ENCODE results near the gene TRIM37.

DNA sequence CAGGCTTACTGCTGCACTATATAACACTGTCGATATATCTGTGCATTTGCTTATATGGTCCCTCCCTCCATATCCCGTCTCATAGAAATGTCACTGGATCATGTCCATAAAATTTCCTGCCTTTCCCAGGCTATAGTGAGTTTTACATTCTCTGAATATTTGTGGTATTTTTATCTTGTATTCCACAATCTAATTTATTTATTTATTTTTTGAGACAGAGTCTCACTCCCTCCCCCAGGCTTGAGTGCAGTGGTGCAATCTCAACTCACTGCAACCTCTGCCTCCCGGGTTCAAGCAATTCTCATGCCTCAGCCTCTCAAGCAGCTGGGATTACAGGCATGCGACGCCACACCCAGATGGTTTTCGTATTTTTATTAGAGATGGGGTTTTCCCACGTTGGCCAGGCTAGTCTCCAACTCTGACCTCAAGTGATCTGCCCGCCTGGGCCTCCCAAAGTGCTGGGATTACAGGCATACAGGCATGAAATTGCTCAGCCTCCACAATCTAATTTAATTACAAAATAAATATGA is 12.9 kb downstream of the TRIM37 start:
- TF ChIP-seq EZH2 (IDR thresholded peaks at IDR 0.05; ENCODE audit: low read length), result no peak
- TF ChIP-seq, protein P1, sequence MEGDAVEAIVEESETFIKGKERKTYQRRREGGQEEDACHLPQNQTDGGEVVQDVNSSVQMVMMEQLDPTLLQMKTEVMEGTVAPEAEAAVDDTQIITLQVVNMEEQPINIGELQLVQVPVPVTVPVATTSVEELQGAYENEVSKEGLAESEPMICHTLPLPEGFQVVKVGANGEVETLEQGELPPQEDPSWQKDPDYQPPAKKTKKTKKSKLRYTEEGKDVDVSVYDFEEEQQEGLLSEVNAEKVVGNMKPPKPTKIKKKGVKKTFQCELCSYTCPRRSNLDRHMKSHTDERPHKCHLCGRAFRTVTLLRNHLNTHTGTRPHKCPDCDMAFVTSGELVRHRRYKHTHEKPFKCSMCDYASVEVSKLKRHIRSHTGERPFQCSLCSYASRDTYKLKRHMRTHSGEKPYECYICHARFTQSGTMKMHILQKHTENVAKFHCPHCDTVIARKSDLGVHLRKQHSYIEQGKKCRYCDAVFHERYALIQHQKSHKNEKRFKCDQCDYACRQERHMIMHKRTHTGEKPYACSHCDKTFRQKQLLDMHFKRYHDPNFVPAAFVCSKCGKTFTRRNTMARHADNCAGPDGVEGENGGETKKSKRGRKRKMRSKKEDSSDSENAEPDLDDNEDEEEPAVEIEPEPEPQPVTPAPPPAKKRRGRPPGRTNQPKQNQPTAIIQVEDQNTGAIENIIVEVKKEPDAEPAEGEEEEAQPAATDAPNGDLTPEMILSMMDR (optimal IDR thresholded peaks at IDR 0.05 in 1 of 3, IDR thresholded peaks at IDR 0.05 in 1 of 3, conservative IDR thresholded peaks at IDR 0.05 in 1 of 3; ENCODE audit: extremely low read depth in 1 of 3, insufficient read depth in 2 of 3, low read length in 3 of 3), result no peak

All from keratinocyte (primary cell).